Measurements from ENCODE around the gene C1R.
"Not testable (repeated sequence)": the region's sequence is repeated elsewhere in the genome, so short reads cannot be mapped to it uniquely, and the experiment has no call there.

The C1R gene

GRCh38 chr12:7061596-7061995, 30.6 kb downstream of the C1R start:
- no peak overlapping the region for H3K4me3 ChIP-seq (ENCODE audit: low read depth, low read length)
- no peak for TF ChIP-seq CTCF (IDR thresholded peaks at IDR 0.05; ENCODE audit: borderline replicate concordance, insufficient read depth, low read depth, low read length)

GRCh38 chr12:7061138-7061537, 31.1 kb downstream of the C1R start:
- no peak overlapping the region for H3K4me3 ChIP-seq (ENCODE audit: low read depth, low read length)
- TF ChIP-seq CTCF (IDR thresholded peaks at IDR 0.05; ENCODE audit: borderline replicate concordance, insufficient read depth, low read depth, low read length) = no peak

GRCh38 chr12:7060353-7060954, 31.8 kb downstream of the C1R start, which contains the start of gene C1S:
Gene C1S, plus strand, starts transcription at chr12:7060718. Its CDS starts 1,195 bp downstream, at chr12:7061913.
- TF ChIP-seq CTCF (IDR thresholded peaks at IDR 0.05; ENCODE audit: borderline replicate concordance, insufficient read depth, low read depth, low read length) = no peak
- no peak within 1 kb of the TSS for H3K4me3 ChIP-seq (ENCODE audit: low read depth, low read length)

- no peak for TF ChIP-seq CTCF (IDR thresholded peaks at IDR 0.05; ENCODE audit: borderline replicate concordance, insufficient read depth, low read depth, low read length)
- no peak overlapping the region for H3K4me3 ChIP-seq (ENCODE audit: low read depth, low read length)
These were observed 32.5 kb downstream of the C1R start for GRCh38 chr12:7059780-7060179.

- TF ChIP-seq CTCF (IDR thresholded peaks at IDR 0.05; ENCODE audit: borderline replicate concordance, insufficient read depth, low read depth, low read length) = no peak
These were observed 33.3 kb downstream of the C1R start for GRCh38 chr12:7058850-7059395.

GRCh38 chr12:7058163-7058845, 33.9 kb downstream of the C1R start:
- TF ChIP-seq CTCF (IDR thresholded peaks at IDR 0.05; ENCODE audit: borderline replicate concordance, insufficient read depth, low read depth, low read length) = no peak
- H3K4me3 ChIP-seq (ENCODE audit: low read depth, low read length) = no peak overlapping the region

More at GRCh38 chr12:7058850-7059395, 33.3 kb downstream of the C1R start:
- no peak overlapping the region for H3K4me3 ChIP-seq (ENCODE audit: low read depth, low read length)

GRCh38 chr12:7055736-7056135, 36.5 kb downstream of the C1R start:
- not testable (repeated sequence) for H3K4me3 ChIP-seq (ENCODE audit: low read depth, low read length)
